Stimulated activated CD8-positive, alpha-beta memory T cell treated with anti-CD3 and anti-CD28 coated beads, Interleukin-4, amount 100 ng/mL, for 48 hours (primary cell): ENCODE data around the gene PIP4K2B.
A peak's percentile ranks its signal among the peaks of the same experiment; 100 is the strongest.
"Not testable (repeated sequence)": the region's sequence is repeated elsewhere in the genome, so short reads cannot be mapped to it uniquely, and the experiment has no call there.

ENCODE experiments used
- DNase-seq: peaks from one replicate; pipeline ENCODE4 v3.0.0-alpha.2; 2020

The PIP4K2B gene

GRCh38 chr17:38799501-38800236 is at the start of gene PIP4K2B:
Gene PIP4K2B, minus strand, starts transcription at chr17:38799556. Its CDS starts 132 bp downstream, at chr17:38799424.
- peak; percentile 93 for DNase-seq

- DNase-seq = no peak
Measured at GRCh38 chr17:38848557-38848891, 49.2 kb upstream of the PIP4K2B start.

- DNase-seq = no peak
Measured at GRCh38 chr17:38844261-38844757, 45.0 kb upstream of the PIP4K2B start.

- no peak for DNase-seq
Measured at GRCh38 chr17:38825762-38826247, 26.4 kb upstream of the PIP4K2B start.

GRCh38 chr17:38824899-38825761 is 25.8 kb upstream of the PIP4K2B start, which contains the start of gene CWC25:
Gene CWC25, minus strand, starts transcription at chr17:38825321. Its CDS starts 138 bp downstream, at chr17:38825183.
- peak; percentile 99 for DNase-seq

- peak; percentile 34 for DNase-seq
Measured at GRCh38 chr17:38815576-38816193, 16.3 kb upstream of the PIP4K2B start.

GRCh38 chr17:38809828-38810227 is 10.5 kb upstream of the PIP4K2B start:
- DNase-seq = no peak

- DNase-seq = no peak
Measured at GRCh38 chr17:38800237-38800760, 943 bp upstream of the PIP4K2B start.

- peak; percentile 61 for DNase-seq
Measured at GRCh38 chr17:38798614-38799500, 499 bp downstream of the PIP4K2B start.

GRCh38 chr17:38797828-38798227 is 1.5 kb downstream of the PIP4K2B start:
- DNase-seq = no peak

- no peak for DNase-seq
Measured at GRCh38 chr17:38797158-38797490, 2.2 kb downstream of the PIP4K2B start.

- DNase-seq = no peak
Measured at GRCh38 chr17:38796451-38797157, 2.8 kb downstream of the PIP4K2B start.

- DNase-seq = no peak
Measured at GRCh38 chr17:38794221-38794620, 5.1 kb downstream of the PIP4K2B start.

- no peak for DNase-seq
Measured at GRCh38 chr17:38791162-38791561, 8.2 kb downstream of the PIP4K2B start.

- DNase-seq = not testable (repeated sequence)
Measured at GRCh38 chr17:38790148-38790707, 9.1 kb downstream of the PIP4K2B start.

- DNase-seq = no peak
Measured at GRCh38 chr17:38789185-38789584, 10.2 kb downstream of the PIP4K2B start.

GRCh38 chr17:38787999-38788398 is 11.4 kb downstream of the PIP4K2B start:
- DNase-seq = not testable (repeated sequence)

- DNase-seq = no peak
Measured at GRCh38 chr17:38786372-38786771, 13.0 kb downstream of the PIP4K2B start.

GRCh38 chr17:38783227-38783626 is 16.1 kb downstream of the PIP4K2B start:
- DNase-seq = no peak

- no peak for DNase-seq
Measured at GRCh38 chr17:38779965-38780752, 19.2 kb downstream of the PIP4K2B start.
